GM19099 (cell line): Measurements from ENCODE around the gene PDE10A.

ENCODE experiments used
- POLR2A ChIP-seq: IDR thresholded peaks from 3 replicates; pipeline ENCODE4 v1.6.1; 2011; ENCODE audit warnings: low read depth; ENCODE audit not compliant: insufficient read length; ENCODE audit errors: extremely low read depth

Gene PDE10A

DNA sequence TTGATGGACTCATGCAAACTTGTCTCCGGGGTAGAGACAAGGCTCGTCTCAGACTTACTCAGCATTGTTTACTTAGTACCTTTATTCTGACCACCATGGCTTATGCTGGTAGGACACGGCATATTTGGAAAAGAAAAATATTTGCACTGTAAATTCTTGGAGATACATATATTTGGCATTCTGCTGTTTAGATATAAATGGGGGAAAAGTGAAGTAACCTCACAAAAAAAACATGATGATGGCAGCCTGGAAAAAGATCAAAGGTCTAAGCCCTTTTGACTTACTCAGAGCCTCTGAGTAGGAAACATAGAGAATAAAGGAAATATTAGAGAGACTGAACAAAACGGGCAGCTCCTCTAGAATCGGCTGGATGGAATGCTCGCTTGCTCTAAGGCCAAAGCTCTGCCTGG, 32.5 kb downstream of the PDE10A start:
- no peak for TF ChIP-seq POLR2A

DNA sequence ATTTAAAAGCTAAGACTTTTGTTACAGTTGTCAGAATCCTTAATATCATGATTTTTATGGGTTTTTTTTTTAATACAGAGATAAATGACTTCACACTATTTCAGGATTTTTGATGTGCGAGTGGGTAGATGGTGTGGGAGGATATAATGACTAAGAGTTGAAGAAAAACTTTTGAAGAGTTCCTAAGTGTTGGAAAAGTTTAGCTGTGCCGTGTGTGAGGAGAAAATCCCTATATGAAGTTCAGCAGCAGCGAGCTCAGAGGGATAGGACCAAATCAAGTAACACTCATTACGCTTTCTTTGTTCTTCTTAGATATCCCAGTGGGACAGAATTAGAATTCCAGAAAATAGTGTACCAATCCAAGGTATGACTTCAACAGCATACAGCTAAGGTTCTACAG, 34.1 kb downstream of the PDE10A start:
- TF ChIP-seq POLR2A, result no peak

DNA sequence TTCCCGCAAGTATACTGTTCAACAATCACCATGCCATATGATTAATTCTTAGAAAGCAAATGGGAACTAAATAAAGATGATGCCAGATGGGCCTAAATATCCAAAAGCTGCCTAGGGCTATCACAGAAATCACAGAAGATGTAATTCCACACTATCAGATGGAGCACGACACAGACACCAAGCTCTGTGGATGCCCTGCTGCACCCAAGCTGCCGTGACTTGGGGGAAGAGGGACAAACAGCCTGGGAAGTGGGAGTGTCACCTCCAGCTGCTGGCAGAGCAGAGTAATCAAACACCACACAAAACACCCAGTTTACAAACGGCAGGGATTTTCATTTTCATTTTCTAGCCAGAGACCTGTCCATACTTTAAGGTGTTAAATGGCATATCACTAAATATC, 35.7 kb downstream of the PDE10A start:
- TF ChIP-seq POLR2A, result no peak

DNA sequence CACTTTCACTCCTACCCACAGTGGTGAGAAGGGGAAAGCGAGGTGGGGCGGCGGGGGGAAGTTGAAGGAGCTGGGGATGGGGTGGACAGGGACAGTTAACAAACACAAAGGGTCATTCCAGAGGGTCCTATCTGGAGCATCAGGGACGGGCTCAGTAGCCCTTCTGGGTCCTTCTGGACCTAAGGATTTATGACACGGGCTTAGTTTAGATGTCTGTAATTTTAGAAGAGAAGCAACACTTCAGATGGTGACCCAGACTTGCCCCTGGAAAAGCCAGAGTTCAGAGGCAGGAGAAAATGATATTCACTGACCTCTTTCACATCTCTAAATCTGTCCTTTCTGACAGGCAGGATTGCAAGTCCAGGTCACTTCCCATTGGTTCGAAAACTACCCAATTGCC, 36.3 kb downstream of the PDE10A start:
- TF ChIP-seq POLR2A, result no peak

DNA sequence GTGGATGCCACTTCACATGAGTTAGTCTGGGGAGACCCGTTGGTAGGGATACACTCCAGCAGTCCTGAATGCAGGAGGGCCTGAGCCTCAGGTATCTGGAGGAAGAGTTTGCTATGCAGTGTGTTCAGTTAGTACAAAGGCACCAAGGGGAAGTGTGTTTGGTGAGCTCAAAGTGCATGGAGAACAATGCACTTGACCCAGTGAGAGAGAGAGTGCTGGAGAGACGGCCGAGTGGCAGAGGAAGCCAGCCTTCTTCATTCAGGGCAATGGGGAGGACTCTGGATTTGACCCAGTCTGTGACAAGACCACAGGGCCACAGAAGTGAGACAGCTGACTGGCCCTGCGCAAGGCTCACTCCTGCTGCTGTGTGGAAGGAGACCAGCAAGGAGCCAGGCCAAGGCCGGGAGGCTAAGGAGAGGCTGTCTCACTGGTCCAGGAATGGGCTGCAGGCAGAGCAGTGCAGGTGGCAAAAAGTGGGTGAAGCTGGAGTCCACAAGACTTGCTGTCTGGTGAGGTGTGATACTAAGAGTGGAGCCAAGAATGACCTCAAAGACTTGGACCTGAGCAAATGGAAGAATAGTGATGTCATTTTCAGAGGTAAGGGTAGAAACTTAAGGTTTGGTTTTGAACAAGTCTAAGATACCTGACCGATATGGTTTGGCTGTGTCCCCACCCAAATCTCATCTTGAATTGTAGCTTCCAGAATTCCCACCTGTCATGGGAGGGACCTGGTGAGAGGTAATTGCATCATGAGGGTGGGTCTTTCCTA, 38.0 kb downstream of the PDE10A start:
- TF ChIP-seq POLR2A, result no peak

DNA sequence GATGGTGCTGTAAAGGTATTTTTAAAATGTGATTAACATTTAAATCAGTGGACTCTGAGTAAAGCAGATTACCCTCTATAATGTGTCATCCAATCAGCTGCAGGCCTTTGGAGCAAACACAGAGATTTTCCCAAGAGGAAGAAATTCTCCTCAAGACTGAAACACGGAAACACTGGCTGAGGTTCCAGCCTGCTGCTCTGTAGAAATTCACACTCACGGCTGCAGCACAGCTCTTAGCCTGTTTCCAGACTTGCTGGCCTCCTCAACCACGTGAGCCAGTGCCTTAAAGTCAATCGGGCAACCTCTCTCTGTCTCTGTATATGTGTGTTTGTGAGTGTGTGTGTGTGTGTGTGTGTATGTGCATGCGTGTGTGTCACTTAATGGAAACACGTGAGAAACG, 41.1 kb downstream of the PDE10A start:
- TF ChIP-seq POLR2A, result no peak

DNA sequence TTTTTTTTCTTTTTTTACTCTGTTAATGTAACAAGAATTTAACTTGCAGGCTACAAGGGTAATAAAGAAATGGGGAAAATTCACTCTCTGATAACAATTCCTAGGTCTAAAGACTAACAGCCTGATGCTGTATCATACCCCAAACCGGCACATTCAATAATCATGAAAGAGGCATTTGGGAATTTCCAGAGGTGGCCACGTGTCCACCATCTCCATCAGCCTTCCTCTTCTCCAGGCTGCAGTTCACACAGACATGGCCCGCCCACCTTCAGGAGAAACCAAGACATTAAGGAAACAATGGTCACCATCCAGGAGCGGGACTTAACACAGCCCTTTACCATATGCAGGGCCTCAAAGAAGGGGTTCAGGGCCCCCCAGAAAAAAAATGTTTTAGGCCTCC, 44.8 kb downstream of the PDE10A start:
- TF ChIP-seq POLR2A, result no peak

DNA sequence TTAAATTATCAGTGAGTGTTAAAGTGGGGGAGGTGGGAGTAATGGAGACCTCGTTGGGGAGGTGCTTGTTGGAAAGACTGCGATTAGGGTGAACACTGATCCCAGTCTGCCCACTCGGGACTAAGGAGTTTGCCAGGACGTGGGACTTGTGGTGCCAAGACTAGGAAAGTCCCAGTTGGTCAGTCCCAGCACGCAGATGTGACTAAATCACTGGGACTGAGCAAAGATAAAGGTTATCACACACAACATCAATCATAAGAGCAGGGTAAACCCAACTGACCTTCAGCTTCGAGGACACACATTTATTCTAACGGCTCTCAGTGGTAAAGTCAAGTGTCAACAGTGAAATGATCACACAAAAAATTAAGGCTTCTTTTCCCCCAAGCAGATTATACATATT, 45.5 kb downstream of the PDE10A start:
- no peak for TF ChIP-seq POLR2A

DNA sequence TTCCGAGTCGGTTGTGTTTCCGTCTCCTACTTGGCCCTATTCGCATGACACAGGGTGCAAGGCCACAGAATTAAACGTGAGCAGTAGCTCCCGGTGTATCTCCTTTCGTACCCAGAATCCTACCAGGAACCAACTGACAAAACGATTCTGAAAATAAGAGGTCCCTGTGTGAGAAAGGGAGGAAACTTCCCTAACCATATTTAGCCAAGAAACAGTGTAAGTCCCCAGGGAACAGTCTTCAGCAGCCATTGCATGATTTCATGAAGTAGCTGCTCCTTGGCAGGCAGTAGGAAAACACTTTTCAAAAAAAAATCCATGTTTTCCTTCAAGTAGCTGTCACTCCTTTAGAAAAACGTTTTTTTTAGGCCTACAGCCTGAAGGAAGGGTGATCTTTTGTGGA, 46.9 kb downstream of the PDE10A start:
- TF ChIP-seq POLR2A, result no peak

DNA sequence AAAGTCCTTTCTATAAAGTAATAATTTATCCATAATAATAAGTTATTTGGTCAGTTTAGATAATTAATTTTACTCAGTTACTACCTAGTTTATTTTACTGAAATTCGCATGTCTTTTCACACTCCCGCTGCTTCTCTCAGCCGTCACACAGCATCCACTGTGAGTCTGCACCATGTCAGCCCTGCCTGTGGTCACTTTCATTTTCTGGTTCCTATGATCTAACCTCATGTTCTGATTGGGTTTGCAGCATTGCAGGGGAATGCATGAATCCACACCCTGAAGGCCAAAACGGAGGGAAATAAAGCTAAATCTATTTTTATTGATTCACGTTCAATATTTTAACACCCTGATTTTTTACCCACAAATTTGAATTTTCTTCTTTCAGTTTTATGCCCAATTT, 47.4 kb downstream of the PDE10A start:
- TF ChIP-seq POLR2A, result no peak

DNA sequence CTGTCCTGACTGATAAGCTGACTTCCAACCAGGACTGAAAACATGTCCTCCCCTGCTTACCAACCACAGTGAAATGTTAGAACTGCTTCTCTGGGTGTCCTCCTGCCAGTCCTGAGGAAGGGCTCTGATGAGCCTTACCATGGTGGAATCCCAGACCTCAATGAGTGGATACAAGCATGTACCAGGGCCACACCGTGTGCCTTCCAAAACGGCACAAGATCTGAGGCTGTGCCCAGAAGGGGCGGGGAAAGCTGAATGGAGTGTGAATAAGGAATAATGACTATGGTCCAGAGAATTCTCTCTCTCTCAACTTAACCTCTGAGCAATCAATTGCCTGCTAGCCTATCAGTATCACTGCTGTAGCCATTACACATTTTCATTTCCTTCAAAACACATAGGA, 51.7 kb downstream of the PDE10A start:
- TF ChIP-seq POLR2A, result no peak

DNA sequence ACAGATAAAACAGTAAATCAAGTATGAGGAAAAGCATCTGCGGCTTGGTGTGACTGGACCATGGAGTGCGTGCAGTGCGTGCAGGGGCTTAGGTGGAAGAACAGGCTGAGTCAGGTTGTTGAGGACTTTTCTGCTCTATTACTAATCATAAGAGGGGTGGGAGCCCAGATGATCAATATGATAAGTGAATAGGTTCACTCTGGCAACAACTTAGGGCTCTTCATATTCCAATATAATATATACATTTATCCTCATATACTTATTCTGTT, 56.4 kb downstream of the PDE10A start:
- TF ChIP-seq POLR2A, result no peak

DNA sequence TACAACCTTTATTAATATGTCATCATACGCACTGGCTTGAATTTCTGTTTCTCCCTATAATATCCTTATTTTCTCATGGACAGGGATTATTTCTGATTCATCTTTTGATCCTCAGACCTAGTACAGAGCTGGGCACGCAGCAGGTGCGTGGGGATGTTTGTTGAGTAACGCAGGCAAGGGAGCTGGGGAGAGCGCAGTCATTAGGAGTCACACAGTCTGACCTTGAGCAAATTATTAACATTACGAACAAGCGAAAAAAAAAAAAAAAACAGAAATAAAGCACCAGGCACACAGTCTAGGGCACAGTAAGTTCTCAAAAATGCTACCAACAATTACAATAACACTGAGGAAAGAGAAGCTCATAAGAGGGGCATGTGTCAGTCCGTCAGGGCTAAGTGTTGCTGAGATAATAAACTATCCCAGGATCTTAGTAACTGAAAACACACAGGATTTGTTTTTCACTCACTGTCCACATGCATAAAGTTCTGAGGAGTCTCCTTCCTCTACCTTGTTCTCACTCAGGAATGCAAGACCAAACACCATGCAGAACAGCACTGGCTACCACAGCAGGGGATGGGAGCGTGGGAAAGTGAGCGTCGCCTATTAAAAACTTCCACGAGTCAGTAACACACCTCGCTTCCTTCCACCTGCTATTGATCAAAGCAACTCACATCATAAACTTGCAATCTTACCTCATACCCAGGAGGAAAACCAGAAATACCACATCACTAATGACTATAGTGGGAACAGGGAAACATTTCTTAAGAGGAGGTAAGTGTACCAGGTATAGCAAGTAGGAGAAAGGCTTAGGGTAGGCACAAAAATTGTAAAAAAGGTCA, 56.9 kb downstream of the PDE10A start:
- TF ChIP-seq POLR2A, result no peak

DNA sequence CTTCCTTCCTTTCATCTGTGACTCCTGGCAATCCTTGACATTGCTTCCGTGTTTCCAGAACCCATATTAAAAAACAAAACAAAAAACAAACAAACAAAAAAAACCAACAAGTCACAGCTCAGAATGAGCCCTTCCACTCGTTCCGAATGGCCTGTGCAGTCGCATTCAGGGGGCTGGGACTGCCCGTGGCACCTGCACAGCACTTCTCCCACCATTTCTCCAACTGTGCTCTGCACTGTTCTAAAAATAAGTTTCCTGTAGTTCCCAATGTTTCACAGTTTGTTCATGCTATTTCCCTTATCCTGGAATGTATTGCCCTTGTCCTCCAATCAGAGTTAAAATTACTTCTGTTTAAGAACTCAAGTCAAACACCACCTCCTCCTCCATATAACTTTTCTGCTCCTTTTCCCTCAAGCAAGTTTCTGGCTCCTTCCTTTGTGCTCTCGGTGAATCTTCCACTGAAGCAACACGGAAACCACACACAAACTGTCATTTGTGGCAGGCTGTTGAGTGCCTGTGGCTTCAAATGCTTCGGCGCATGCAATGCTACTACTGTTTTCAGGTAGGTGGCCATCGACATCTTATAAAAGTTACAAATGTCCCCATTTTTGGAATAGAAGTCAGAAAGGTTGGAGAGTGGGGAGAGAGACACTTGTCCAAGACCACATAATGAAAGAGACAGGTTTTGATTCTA, 57.7 kb downstream of the PDE10A start:
- no peak for TF ChIP-seq POLR2A

DNA sequence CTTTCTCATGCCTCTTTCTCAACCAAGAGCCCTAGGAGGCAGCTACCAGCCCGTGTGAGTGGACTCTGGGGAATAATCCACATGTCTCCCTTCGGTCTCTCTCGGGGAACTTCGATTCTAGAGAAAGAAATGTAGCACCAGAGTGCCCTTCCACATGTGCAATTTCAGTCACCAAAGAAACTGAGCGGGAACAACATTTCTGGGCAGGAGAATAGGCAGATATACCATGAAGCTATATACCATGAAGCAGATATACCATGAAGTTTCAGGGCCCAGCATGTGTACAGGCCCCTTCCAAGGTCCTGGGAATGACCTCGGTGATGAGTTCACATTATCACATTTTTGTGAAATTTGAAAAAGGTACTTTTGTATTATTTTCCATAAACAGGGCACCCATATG, 60.8 kb downstream of the PDE10A start:
- no peak for TF ChIP-seq POLR2A

DNA sequence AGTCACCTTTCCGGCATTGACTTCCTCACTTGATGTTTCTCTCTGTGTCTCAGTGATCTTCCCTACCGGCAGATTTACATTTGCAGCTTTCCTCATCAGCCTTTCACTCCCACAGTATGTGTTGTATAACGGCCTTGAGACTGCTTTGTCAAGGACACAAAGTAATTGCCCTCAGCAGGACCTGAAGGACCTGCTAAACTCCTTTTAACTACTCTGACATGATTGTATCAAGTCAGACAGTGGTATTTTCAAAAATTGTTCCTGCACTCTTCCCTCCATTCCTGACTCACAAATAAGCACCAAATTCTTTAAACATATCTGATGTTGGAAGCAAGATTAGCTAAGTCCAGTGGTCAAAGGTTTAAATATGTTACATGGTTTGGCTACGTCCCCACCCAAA, 62.4 kb downstream of the PDE10A start:
- TF ChIP-seq POLR2A, result no peak
